Panc1 (cell line): ENCODE results near the gene TMEM208. TPM values are rescaled to one million over a fixed set of nuclear protein-coding genes. Genes with fewer than 3 reads are reported as not detected.

Source experiments
- ATAC-seq: fragments of 200-7000 bp; cut with Tn5 transposase; 2 replicates; pipeline ENCODE4 v1.9.1; 2020; ENCODE audit warnings: mild to moderate bottlenecking, moderate library complexity
- BruUV-seq: library from RNA; stranded (reverse); fragments of 400-500 nt; replicated peaks from 2 replicates; lab custom pipeline; 2021; lab: Mats Ljungman, UMichigan
- CTCF ChIA-PET: fragments of 300-600 bp; sonication (Branson Sonifier 250); formaldehyde crosslinking; loops from one replicate; lab custom pipeline; 2022; ENCODE audit warnings: antibody characterized with exemption; lab: Charles Lee
- POLR2A ChIA-PET: fragments of 300-600 bp; sonication (Branson Sonifier 250); formaldehyde crosslinking; loops from one replicate; lab custom pipeline; 2022; ENCODE audit warnings: antibody characterized with exemption; lab: Charles Lee
- DNase-seq: peaks from one replicate; pipeline ENCODE4 v3.0.0-alpha.2; 2010; ENCODE audit warnings: low read depth, low spot score
- H3K27ac ChIP-seq: 2 replicates; pipeline ENCODE4 v1.5.1; 2011; ENCODE audit warnings: mild to moderate bottlenecking, low read length, inconsistent platforms
- H3K27me3 ChIP-seq: fragments of 200-500 bp; sonication (Bioruptor generic); 2 replicates; pipeline ENCODE4 v1.6.0; 2014; ENCODE audit warnings: low read length, inconsistent platforms; ENCODE audit not compliant: control insufficient read depth, insufficient read depth
- H3K36me3 ChIP-seq: fragments of 200-500 bp; sonication (Bioruptor generic); 2 replicates; pipeline ENCODE4 v1.5.1; 2014; ENCODE audit warnings: inconsistent platforms, mild to moderate bottlenecking, low read length, moderate library complexity; ENCODE audit not compliant: control insufficient read depth, insufficient read depth
- H3K4me1 ChIP-seq: 2 replicates; pipeline ENCODE4 v1.5.1; 2011; ENCODE audit warnings: inconsistent platforms, mild to moderate bottlenecking, low read length, moderate library complexity; ENCODE audit not compliant: control insufficient read depth, insufficient read depth
- H3K4me3 ChIP-seq, 2 experiments: 2 replicates each; pipeline ENCODE4 v1.5.1; 2011 to 2012; ENCODE audit warnings: low read depth in 2 of 2, low read length in 2 of 2, mild to moderate bottlenecking in 2 of 2, inconsistent platforms in 1 of 2, moderate library complexity in 1 of 2
- H3K9me3 ChIP-seq: fragments of 200-500 bp; sonication (Bioruptor generic); 2 replicates; pipeline ENCODE4 v1.5.1; 2014; ENCODE audit warnings: low read depth, mild to moderate bottlenecking, inconsistent platforms, low read length, moderate library complexity; ENCODE audit not compliant: control insufficient read depth, insufficient read depth
- POLR2AphosphoS5 ChIP-seq: IDR thresholded peaks from 2 replicates; pipeline ENCODE4 v1.6.1; 2012; ENCODE audit warnings: mild to moderate bottlenecking, low read depth, low read length, moderate library complexity
- SIN3A ChIP-seq: IDR thresholded peaks from 2 replicates; pipeline ENCODE4 v1.6.1; 2012; ENCODE audit warnings: low read depth, mild to moderate bottlenecking, low read length, moderate library complexity, borderline replicate concordance; ENCODE audit not compliant: insufficient read depth
- TCF7L2 ChIP-seq: IDR thresholded peaks from 2 replicates; pipeline ENCODE4 v1.6.1; 2011; ENCODE audit warnings: mild to moderate bottlenecking, low read depth, low read length, inconsistent platforms
- in situ Hi-C: cut with HindIII; loops from 2 replicates; pipeline ENCODE4 v1.10.0; 2016; ENCODE audit warnings: low sequenced_read_pairs, low pct_unique_long_range_greater_than_20kb
- intact Hi-C: fragments of 100-400 bp; cut with micrococcal nuclease; formaldehyde crosslinking; loops from one replicate; pipeline ENCODE4 v1.10.0; 2022; ENCODE audit not compliant: unreplicated experiment
- total RNA-seq: library from RNA; stranded (reverse); gene quantifications from one replicate; pipeline ENCODE4 v1.2.1, GENCODE V29; 2021; ENCODE audit not compliant: unreplicated experiment
- TF ChIP-seq, protein P1 (sequence below), 2 experiments: IDR thresholded peaks; 2 replicates each; pipeline ENCODE4 v1.6.1; 2011 to 2012; ENCODE audit warnings: low read depth in 2 of 2, control low read depth in 1 of 2, low read length in 1 of 2, mild to moderate bottlenecking in 1 of 2, moderate library complexity in 1 of 2; ENCODE audit not compliant: insufficient read depth in 1 of 2
- TF ChIP-seq, protein P2 (sequence below): fragments of 450-650 bp; IDR thresholded peaks from 2 replicates; pipeline ENCODE4 v1.5.1; 2017; ENCODE audit warnings: mild to moderate bottlenecking

The TMEM208 gene
- total RNA-seq, 1 experiment from 2014 or later, result 25.6 TPM

DNA sequence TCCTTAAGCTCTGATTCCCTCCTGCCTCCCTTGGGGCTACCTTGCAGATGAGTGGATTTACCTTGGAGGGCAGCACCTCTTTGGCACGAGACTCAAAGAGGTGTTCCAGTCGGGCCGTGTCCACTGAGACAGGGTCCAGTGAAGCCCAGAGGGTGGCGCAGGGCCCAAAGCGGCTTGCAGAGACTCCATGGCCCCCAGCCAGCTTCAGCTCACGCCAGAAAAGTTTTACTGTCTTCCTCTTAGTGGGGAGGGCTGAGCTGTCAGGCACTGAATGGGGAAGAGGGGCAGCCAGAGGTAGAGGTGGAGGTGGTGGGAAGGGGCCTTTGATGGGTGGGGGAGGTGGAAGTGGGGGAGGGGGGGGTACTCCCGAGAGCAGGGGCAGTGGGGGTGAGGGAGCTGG lies 6.7 kb downstream of the TMEM208 start:
- intact Hi-C loops (no loop called here), in situ Hi-C loops (no loop called here)
- Histone ChIP-seq H3K27me3 (no peaks in the 10 kb centered on the region), H3K36me3 (no peaks in the 10 kb centered on the region), H3K4me1 (no peaks in the 10 kb centered on the region), H3K27ac (no peak overlapping the region), H3K4me3 (no peak overlapping the region), H3K9me3 (no peaks in the 10 kb centered on the region)
- BruUV-seq, result no TSS peak
- DNase-seq (no peak), ATAC-seq (no peak)
- TF ChIP-seq, protein P1, sequence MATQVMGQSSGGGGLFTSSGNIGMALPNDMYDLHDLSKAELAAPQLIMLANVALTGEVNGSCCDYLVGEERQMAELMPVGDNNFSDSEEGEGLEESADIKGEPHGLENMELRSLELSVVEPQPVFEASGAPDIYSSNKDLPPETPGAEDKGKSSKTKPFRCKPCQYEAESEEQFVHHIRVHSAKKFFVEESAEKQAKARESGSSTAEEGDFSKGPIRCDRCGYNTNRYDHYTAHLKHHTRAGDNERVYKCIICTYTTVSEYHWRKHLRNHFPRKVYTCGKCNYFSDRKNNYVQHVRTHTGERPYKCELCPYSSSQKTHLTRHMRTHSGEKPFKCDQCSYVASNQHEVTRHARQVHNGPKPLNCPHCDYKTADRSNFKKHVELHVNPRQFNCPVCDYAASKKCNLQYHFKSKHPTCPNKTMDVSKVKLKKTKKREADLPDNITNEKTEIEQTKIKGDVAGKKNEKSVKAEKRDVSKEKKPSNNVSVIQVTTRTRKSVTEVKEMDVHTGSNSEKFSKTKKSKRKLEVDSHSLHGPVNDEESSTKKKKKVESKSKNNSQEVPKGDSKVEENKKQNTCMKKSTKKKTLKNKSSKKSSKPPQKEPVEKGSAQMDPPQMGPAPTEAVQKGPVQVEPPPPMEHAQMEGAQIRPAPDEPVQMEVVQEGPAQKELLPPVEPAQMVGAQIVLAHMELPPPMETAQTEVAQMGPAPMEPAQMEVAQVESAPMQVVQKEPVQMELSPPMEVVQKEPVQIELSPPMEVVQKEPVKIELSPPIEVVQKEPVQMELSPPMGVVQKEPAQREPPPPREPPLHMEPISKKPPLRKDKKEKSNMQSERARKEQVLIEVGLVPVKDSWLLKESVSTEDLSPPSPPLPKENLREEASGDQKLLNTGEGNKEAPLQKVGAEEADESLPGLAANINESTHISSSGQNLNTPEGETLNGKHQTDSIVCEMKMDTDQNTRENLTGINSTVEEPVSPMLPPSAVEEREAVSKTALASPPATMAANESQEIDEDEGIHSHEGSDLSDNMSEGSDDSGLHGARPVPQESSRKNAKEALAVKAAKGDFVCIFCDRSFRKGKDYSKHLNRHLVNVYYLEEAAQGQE (IDR thresholded peaks at IDR 0.05; ENCODE audit: insufficient read depth in 1 of 2, low read depth in 2 of 2, low read length in 1 of 2), result no peak
- TF ChIP-seq SIN3A (no peak), TCF7L2 (no peak), POLR2AphosphoS5 (no peak)
- TF ChIP-seq, protein P2, sequence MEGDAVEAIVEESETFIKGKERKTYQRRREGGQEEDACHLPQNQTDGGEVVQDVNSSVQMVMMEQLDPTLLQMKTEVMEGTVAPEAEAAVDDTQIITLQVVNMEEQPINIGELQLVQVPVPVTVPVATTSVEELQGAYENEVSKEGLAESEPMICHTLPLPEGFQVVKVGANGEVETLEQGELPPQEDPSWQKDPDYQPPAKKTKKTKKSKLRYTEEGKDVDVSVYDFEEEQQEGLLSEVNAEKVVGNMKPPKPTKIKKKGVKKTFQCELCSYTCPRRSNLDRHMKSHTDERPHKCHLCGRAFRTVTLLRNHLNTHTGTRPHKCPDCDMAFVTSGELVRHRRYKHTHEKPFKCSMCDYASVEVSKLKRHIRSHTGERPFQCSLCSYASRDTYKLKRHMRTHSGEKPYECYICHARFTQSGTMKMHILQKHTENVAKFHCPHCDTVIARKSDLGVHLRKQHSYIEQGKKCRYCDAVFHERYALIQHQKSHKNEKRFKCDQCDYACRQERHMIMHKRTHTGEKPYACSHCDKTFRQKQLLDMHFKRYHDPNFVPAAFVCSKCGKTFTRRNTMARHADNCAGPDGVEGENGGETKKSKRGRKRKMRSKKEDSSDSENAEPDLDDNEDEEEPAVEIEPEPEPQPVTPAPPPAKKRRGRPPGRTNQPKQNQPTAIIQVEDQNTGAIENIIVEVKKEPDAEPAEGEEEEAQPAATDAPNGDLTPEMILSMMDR, result no peak
- ChIA-PET POLR2A (interaction anchor here (0.6 kb wide), 1 partner anchor 706 kb away, joined by 3 read pairs; no protein-coding TSS in a partner anchor), CTCF (interaction anchor here (0.9 kb wide), 1 partner anchor 179 kb away, joined by 3 read pairs; no protein-coding TSS in a partner anchor)

GRCh38 chr16:67234180-67234597 lies 7.3 kb downstream of the TMEM208 start:
- BruUV-seq, result no TSS peak
- H3K27me3 ChIP-seq, result no peaks in the 10 kb centered on the region
- no peak for ATAC-seq
- H3K4me1 ChIP-seq, result no peaks in the 10 kb centered on the region
- H3K36me3 ChIP-seq, result no peaks in the 10 kb centered on the region
- POLR2A ChIA-PET, result interaction anchor here (0.6 kb wide), 2 partner anchors 58 to 706 kb away, joined by 3 to 14 read pairs; no protein-coding TSS in a partner anchor
- CTCF ChIA-PET, result no interaction called here
- DNase-seq, result no peak
- no peaks in the 10 kb centered on the region for H3K9me3 ChIP-seq
- no peak overlapping the region for H3K4me3 ChIP-seq
- no peak overlapping the region for H3K27ac ChIP-seq
- TF ChIP-seq SIN3A (no peak), TCF7L2 (no peak)
- TF ChIP-seq, protein P2, result no peak
- TF ChIP-seq, protein P1 (IDR thresholded peaks at IDR 0.05; ENCODE audit: insufficient read depth in 1 of 2, low read depth in 2 of 2, low read length in 1 of 2), result no peak
- intact Hi-C loops (no loop called here), in situ Hi-C loops (no loop called here)
